ENCODE data around the gene SPATA13. TPM values are rescaled to one million over a fixed set of nuclear protein-coding genes. Genes with fewer than 3 reads are reported as not detected.
"Not testable (repeated sequence)": the region's sequence is repeated elsewhere in the genome, so short reads cannot be mapped to it uniquely, and the experiment has no call there.

Gene SPATA13
- total RNA-seq (2014; rRNA removed; shearing (Covaris generic)) = 4.4 and 4.6 TPM in 2 replicates
- polyA plus RNA-seq (2014; cell fraction: nucleus; rRNA removed) = 10.2 and 20.9 TPM in 2 replicates

DNA sequence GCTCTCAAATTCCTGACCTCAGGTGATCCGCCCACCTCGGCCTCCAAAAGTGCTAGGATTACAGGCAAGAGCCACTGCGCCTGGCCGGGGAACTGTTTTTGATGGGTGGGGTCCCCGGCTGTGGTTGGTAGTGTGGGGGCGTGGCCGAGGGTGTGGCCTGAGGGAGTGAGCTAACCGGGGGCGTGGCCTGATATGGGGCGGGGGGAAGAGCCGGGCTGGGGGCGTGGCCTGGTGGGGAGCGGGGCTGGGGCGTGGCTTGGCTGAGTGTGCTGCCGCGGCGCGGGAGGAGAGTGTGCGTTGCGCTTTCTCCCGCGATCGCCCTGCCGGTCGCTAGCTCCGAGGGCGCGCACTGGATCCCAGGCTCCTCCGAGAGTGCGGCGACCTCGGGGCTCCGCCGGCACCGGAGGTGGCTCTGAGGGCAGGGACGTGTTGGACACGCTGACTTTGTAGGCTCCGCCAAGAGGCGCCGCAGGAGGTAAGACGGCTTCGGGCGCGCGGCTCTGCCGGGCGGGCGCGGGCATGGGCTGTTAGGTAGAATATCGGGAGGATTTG lies at the start of gene SPATA13:
Gene SPATA13 (plus strand): TSS at position 263 of the 552 bp plus-strand sequence. CDS start 62,210 bp downstream, outside the sequence.
- peak; percentile 87 for DNase-seq (ENCODE audit: extremely low read depth, low read depth)

- no peak for DNase-seq (ENCODE audit: extremely low read depth, low read depth)
Observed at GRCh38 chr13:24112791-24113190, 47.7 kb upstream of the SPATA13 start.

- DNase-seq (ENCODE audit: extremely low read depth, low read depth) = no peak
Observed at GRCh38 chr13:24115671-24116070, 44.8 kb upstream of the SPATA13 start.

DNA sequence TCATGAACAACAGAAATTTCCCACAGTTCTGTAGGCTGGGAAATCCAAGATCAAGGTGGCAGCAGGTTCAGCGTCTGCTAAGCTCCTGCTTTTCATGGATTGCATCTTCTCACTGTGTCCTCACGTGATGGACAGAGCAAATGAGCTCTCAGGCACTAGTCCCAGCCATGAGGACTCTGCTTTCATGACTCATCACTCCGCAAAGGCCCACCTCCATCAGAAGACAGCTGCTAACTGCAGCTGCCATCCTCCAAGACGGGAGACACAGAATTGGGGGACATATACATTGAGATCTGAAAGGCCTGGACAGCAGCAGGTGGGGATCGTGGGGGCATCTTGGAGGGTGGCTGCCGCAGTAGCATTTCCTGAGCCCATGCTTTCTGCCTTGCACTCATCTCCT lies 44.4 kb upstream of the SPATA13 start:
- DNase-seq (ENCODE audit: extremely low read depth, low read depth) = no peak

DNA sequence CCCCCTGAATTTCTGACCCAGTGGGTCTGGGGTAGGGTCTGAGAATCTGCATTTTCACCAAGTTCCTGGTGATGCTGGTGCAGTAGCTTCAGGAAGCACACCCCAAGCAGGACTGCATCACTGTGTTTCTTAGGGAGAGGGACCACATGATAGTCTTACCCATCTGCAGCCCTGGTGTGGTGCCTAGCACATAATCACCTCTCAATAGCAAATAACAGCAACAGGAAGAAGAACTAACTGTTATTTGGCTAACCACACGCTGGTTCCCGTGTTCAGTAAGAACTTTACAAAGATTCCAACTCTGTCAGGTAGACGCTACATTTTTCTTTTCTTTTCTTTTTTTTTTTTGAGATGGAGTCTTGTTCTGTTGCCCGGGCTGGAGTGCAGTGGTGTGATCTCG lies 41.9 kb upstream of the SPATA13 start:
- no peak for DNase-seq (ENCODE audit: extremely low read depth, low read depth)

DNA sequence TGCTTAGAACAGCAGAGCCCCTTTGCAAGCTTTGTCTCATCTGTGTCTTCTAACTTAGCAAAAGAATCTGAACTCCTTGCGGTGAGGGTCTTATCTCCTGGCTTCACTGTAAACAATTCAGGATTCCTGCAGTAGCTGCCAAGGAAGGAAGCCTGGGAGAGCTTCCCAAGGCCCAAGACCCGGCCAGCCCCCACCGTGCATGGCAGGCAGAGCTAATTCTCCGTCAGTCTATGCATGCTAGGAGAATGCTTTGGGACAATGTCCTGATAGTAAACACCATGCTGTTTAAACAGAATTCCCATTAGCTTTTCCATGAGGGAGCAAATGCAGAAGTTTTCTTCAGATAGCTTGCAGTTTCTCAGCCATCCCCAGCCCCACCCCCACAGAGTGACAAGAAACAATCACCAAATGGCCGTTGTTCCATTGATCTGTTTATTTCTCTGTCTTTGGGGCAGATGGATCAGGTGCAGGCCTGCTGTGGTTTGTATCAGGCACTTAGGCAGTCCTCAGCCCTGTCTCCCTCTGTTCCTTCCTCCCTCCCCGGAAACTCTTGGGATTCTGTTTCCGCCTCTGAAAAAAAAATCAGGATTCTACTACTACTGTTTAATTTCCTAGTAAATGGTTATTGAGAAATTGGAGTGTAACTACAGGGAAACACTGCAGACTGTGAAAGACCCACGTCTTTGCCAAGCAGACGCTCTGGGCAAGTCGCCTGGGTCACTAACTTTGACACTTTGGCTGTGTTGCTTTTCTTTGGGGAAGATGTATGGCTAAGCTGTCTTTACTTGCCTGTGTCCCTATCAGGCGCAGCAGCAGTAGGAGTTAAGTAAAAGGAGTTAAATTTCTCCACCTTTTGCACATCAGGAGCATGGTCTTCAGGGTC lies 40.7 kb upstream of the SPATA13 start:
- no peak for DNase-seq (ENCODE audit: extremely low read depth, low read depth)

GRCh38 chr13:24122045-24122444 lies 38.5 kb upstream of the SPATA13 start:
- DNase-seq (ENCODE audit: extremely low read depth, low read depth) = not testable (repeated sequence)

GRCh38 chr13:24122569-24122968 lies 38.0 kb upstream of the SPATA13 start:
- no peak for DNase-seq (ENCODE audit: extremely low read depth, low read depth)

DNA sequence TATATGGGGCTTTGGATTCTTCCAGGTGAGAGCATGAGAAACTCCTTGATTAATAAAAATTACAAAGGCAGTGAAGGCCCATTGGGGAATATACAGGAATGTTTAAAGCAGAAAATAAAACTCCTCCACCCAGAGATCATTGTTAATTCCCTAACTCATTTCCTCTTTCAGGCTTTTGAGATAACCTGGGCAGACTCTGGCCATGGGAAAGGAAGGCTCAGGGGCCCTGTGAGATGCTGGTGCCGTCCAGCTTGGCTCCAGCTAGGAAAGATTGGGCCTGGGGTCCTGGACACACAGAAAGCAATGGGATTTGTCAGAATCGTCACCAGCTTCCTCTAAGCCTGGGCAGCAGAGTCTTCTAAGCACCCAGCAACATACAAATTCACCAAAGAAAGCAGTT lies 36.8 kb upstream of the SPATA13 start:
- no peak for DNase-seq (ENCODE audit: extremely low read depth, low read depth)

- DNase-seq (ENCODE audit: extremely low read depth, low read depth) = no peak
Observed at GRCh38 chr13:24124789-24125476, 35.6 kb upstream of the SPATA13 start.

DNA sequence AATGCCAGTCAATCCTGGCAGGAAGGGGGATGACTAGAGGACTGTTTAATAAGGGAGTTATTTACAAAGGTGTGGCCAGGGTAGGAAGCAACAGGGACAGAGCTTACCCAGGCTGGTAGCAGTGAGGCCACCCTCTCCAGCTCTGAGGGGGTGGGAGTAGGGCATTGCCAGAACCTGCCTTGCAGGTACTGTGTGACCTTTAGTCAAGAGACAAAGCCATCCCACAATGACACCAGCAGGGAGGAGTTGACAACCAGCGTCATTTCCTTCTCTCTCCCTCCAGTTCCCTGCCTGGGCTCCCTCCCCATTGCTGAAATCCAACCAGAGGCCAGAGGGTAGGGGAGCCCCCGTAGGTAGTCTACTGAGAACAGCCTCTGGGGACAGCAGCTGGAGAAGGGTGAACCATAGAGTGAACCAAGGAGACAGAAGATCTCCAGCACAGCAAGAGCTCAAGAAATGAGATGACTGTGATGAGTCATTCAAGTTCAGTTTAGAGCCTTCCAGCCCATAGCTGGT lies 33.3 kb upstream of the SPATA13 start:
- no peak for DNase-seq (ENCODE audit: extremely low read depth, low read depth)

DNA sequence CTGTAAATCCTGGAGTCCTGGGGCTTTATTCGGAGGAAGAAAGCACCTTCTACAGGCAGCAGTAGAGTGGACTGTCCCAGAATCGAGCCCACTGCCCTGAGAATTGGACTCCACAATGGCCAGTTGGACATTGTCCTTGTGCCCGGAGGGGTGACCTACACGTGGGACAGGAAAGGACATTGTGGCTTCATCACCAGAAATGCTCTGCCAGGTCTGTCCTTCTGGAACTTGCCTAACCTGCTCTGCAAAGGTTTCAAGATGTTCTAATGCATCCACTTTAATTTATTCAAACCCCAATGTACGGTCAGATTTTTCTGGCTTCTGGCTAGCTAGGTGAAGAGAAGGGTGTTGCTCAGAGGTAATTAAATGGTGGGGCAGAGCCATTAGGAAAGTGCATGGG lies 32.4 kb upstream of the SPATA13 start:
- no peak for DNase-seq (ENCODE audit: extremely low read depth, low read depth)

GRCh38 chr13:24128962-24129361 lies 31.6 kb upstream of the SPATA13 start:
- DNase-seq (ENCODE audit: extremely low read depth, low read depth) = no peak

- DNase-seq (ENCODE audit: extremely low read depth, low read depth) = no peak
Observed at GRCh38 chr13:24129914-24130774, 30.4 kb upstream of the SPATA13 start.

GRCh38 chr13:24131749-24132148 lies 28.8 kb upstream of the SPATA13 start:
- no peak for DNase-seq (ENCODE audit: extremely low read depth, low read depth)

DNA sequence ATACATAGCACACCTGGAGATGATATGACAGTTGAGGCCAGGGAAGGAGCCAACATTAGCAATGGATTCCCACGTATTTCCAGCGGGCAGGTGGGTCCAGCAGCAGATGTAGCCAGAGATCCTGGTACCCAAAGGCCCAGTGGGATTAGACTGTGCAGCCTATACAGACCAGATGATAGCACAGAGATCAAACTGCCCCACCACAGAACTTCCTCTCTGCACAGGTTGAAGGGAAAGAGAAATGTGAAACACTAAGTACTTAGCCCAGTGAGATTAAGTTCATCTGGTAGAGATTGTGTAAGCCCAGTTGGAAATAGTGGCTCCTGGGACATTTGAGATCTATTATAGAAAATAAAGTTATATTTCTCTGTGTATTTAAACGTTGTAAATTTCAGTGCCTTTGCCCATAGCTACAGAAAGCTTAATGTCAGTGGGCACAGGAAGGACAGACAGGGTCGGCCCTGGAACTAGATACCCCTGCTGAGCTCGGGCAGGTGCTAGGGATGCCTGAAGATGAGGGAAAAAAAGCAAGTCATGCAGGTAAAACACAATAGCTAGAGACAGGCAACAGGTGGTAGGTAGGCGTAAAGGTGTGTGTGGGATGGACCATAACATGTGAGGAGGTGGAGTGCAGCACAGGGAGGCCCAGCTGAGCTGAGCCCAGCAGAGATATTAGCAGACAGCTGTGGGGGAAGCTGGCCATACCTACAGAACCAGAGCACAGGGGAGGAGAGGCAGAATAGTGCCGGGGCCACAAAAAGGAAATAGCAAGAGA lies 27.3 kb upstream of the SPATA13 start:
- no peak for DNase-seq (ENCODE audit: extremely low read depth, low read depth)

DNA sequence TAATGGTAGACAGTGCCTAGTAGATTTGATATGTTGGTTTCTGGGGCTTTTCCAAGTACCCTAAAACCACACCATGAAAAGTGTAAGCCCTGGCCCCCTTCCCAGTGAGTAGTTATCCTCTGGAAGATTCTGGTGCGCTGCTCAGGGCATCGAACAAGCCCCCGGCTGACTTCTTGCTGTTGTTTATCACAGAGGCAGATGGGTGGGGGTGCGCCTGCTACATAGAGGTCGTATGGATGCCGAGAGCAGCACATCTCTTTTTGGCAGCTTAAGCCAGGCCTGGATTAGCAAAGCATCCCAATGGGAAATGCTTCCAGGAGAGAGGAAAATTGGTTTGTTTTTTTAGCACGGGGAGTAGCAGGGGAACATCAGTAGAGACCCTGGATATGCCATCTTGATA lies 26.3 kb upstream of the SPATA13 start:
- no peak for DNase-seq (ENCODE audit: extremely low read depth, low read depth)

- no peak for DNase-seq (ENCODE audit: extremely low read depth, low read depth)
Observed at GRCh38 chr13:24134757-24135156, 25.8 kb upstream of the SPATA13 start.

DNA sequence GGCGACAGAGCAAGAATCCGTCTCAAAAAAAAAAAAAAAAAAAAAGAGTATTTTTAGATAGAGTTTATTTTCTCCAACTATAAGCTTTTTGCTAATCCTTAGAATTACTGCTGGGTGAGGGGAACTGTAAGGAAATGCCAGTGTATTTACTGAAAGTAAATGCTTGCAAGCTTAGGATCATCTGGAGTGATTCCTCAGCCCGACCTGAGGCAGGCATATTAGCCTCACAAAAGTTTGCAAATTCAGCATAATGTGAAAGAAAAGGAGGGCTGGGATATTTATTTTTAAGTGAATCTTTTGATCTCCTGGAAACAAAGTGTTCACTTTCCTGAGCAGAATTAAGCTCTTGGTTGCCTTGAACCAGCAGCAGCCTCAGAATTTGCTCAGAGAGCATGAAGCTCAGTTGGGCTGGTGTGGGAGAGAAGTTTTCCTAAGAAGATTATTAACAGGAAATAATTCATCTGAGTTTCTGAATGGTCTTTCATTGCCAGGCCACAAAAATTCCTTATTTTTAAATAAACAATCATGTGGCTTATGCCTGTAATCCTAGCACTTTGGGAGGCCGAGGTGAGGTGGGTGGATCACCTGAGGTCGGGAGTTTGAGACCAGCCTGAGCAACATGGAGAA lies 24.7 kb upstream of the SPATA13 start:
- DNase-seq (ENCODE audit: extremely low read depth, low read depth) = no peak
